H1 (cell line): ENCODE measurements around the gene DMXL1. TPM values are rescaled to one million over a fixed set of nuclear protein-coding genes. Genes with fewer than 3 reads are reported as not detected.

ENCODE experiments used
- CTCF ChIA-PET: fragments of 300-600 bp; sonication (Branson Sonifier 250); formaldehyde crosslinking; loops from one replicate; lab custom pipeline; 2021; ENCODE audit not compliant: partially characterized antibody; lab: Charles Lee
- POLR2A ChIA-PET: fragments of 300-600 bp; sonication (Branson Sonifier 250); formaldehyde crosslinking; loops from one replicate; lab custom pipeline; 2021; ENCODE audit warnings: inconsistent platforms; ENCODE audit not compliant: partially characterized antibody; lab: Charles Lee
- DNase-seq, 2 experiments: peaks; one replicate each; pipeline versions ENCODE4 v3.0.0 to v3.0.0-alpha.2; 2010 to 2022; ENCODE audit warnings: low spot score in 2 of 2, low read depth in 1 of 2, mixed read lengths in 1 of 2
- FAIRE-seq: peaks from 2 replicates; lab custom pipeline; 2011; peaks lifted over from hg19 to GRCh38; lab: Jason Lieb, UNC
- H2AFZ ChIP-seq: 2 replicates; pipeline ENCODE4 v1.8.1; 2012; ENCODE audit warnings: low read length, inconsistent platforms
- H2AK5ac ChIP-seq: 2 replicates; pipeline ENCODE4 v1.6.1; 2013; ENCODE audit warnings: low read depth, low read length
- H2BK120ac ChIP-seq: replicated peaks from 2 replicates; pipeline ENCODE3; 2013; ENCODE audit warnings: low read depth, low read length, inconsistent platforms
- H2BK12ac ChIP-seq: 2 replicates; pipeline ENCODE4 v1.6.1; 2013; ENCODE audit warnings: low read depth, low read length
- H2BK15ac ChIP-seq: 2 replicates; pipeline ENCODE4 v1.6.1; 2013; ENCODE audit warnings: low read length
- H2BK20ac ChIP-seq: 2 replicates; pipeline ENCODE4 v1.6.1; 2013; ENCODE audit warnings: low read length
- H2BK5ac ChIP-seq: 2 replicates; pipeline ENCODE4 v1.6.1; 2013; ENCODE audit warnings: low read depth, low read length
- H3K14ac ChIP-seq: 2 replicates; pipeline ENCODE4 v1.6.1; 2013; ENCODE audit warnings: inconsistent platforms; ENCODE audit not compliant: insufficient read length
- H3K18ac ChIP-seq: 2 replicates; pipeline ENCODE4 v1.6.1; 2013; ENCODE audit warnings: low read length; ENCODE audit errors: extremely low read depth
- H3K23ac ChIP-seq: 2 replicates; pipeline ENCODE4 v1.6.1; 2013; ENCODE audit warnings: inconsistent platforms; ENCODE audit not compliant: insufficient read length
- H3K23me2 ChIP-seq: 2 replicates; pipeline ENCODE4 v1.6.1; 2013; ENCODE audit warnings: low read depth, low read length
- H3K27ac ChIP-seq: 2 replicates; pipeline ENCODE4 v1.6.1; 2011; ENCODE audit warnings: low read depth, low read length, inconsistent platforms
- H3K27me3 ChIP-seq, 4 experiments: replicated peaks in 1 of 4; 1 replicate in 1 of 4; 2 replicates in 3 of 4; pipeline versions ENCODE4 v1.6.1 to v1.8.1; 2011 to 2013; ENCODE audit warnings: low read length in 3 of 4, mild to moderate bottlenecking in 3 of 4, inconsistent platforms in 2 of 4, mixed read lengths in 2 of 4, moderate library complexity in 1 of 4; ENCODE audit not compliant: control insufficient read depth in 3 of 4, insufficient read depth in 3 of 4; ENCODE audit errors: extremely low read depth in 1 of 4
- H3K36me3 ChIP-seq, 4 experiments: 2 replicates each; pipeline versions ENCODE4 v1.6.1 to v1.8.1; 2011 to 2013; ENCODE audit warnings: mild to moderate bottlenecking in 4 of 4, low read length in 3 of 4, moderate library complexity in 2 of 4, control low read depth in 1 of 4, inconsistent platforms in 1 of 4; ENCODE audit not compliant: insufficient read depth in 4 of 4, control insufficient read depth in 2 of 4
- H3K4ac ChIP-seq: replicated peaks from 2 replicates; pipeline ENCODE3; 2013; ENCODE audit warnings: low read length, low read depth, mixed read lengths, inconsistent platforms; ENCODE audit not compliant: insufficient read length
- H3K4me1 ChIP-seq, 4 experiments: replicated peaks in 1 of 4; 1 replicate in 1 of 4; 2 replicates in 3 of 4; pipeline versions ENCODE4 v1.6.1 to v1.8.1; 2011 to 2013; ENCODE audit warnings: low read length in 3 of 4, inconsistent platforms in 2 of 4, mixed read lengths in 1 of 4; ENCODE audit not compliant: insufficient read depth in 4 of 4, control insufficient read depth in 3 of 4
- H3K4me2 ChIP-seq, 2 experiments: 2 replicates each; pipeline versions ENCODE4 v1.6.1 to v1.8.1; 2011 to 2013; ENCODE audit warnings: low read depth in 2 of 2, low read length in 2 of 2, control low read depth in 1 of 2, inconsistent platforms in 1 of 2, mild to moderate bottlenecking in 1 of 2; ENCODE audit not compliant: insufficient read depth in 1 of 2
- H3K4me3 ChIP-seq, 4 experiments: fragments of 200-600, 300-600 bp in 1 of 4; sonication (generic), shearing (Covaris generic), sonication (Bioruptor Twin) in 1 of 4; 2 replicates each; pipeline versions ENCODE4 v1.5.1 to v1.8.1; 2011 to 2016; ENCODE audit warnings: low read length in 4 of 4, low read depth in 3 of 4, control low read depth in 2 of 4, inconsistent platforms in 2 of 4, mild to moderate bottlenecking in 2 of 4, mixed read lengths in 1 of 4, moderate library complexity in 1 of 4; ENCODE audit not compliant: insufficient read depth in 2 of 4; ENCODE audit errors: extremely low read depth in 1 of 4
- H3K56ac ChIP-seq: replicated peaks from 2 replicates; pipeline ENCODE3; 2013; ENCODE audit warnings: low read depth, mild to moderate bottlenecking, mixed read lengths, low read length, inconsistent platforms; ENCODE audit not compliant: insufficient read length
- H3K79me1 ChIP-seq: 2 replicates; pipeline ENCODE4 v1.6.1; 2013; ENCODE audit warnings: low read depth, low read length, control low read depth
- H3K79me2 ChIP-seq, 2 experiments: 2 replicates each; pipeline versions ENCODE4 v1.6.1 to v1.8.1; 2012 to 2013; ENCODE audit warnings: low read length in 2 of 2, mild to moderate bottlenecking in 2 of 2, inconsistent platforms in 1 of 2; ENCODE audit not compliant: insufficient read depth in 2 of 2, control insufficient read depth in 1 of 2
- H3K9ac ChIP-seq, 4 experiments: replicated peaks in 1 of 4; 1 replicate in 1 of 4; 2 replicates in 3 of 4; pipeline versions ENCODE4 v1.6.1 to v1.8.1; 2011 to 2013; ENCODE audit warnings: low read depth in 3 of 4, low read length in 3 of 4, control low read depth in 2 of 4, mild to moderate bottlenecking in 2 of 4, moderate library complexity in 2 of 4, inconsistent platforms in 1 of 4; ENCODE audit errors: extremely low read depth in 1 of 4
- H3K9me3 ChIP-seq, 2 experiments: 2 replicates each; pipeline versions ENCODE4 v1.6.1 to v1.8.1; 2012 to 2013; ENCODE audit warnings: mild to moderate bottlenecking in 2 of 2, moderate library complexity in 2 of 2, control low read depth in 1 of 2, inconsistent platforms in 1 of 2, low read depth in 1 of 2, low read length in 1 of 2, mixed read lengths in 1 of 2; ENCODE audit not compliant: insufficient read depth in 2 of 2
- H4K20me1 ChIP-seq, 2 experiments: replicated peaks in 1 of 2; 2 replicates each; pipeline versions ENCODE3 to v1.8.1; 2011 to 2013; ENCODE audit warnings: inconsistent platforms in 2 of 2, low read length in 2 of 2, mild to moderate bottlenecking in 1 of 2; ENCODE audit not compliant: insufficient read depth in 2 of 2, control insufficient read depth in 1 of 2
- H4K5ac ChIP-seq: 2 replicates; pipeline ENCODE4 v1.6.1; 2013; ENCODE audit warnings: low read length, low read depth, mixed read lengths, inconsistent platforms; ENCODE audit not compliant: insufficient read length
- H4K8ac ChIP-seq: 2 replicates; pipeline ENCODE4 v1.8.0; 2013; ENCODE audit warnings: mild to moderate bottlenecking, moderate library complexity, low read length, inconsistent platforms; ENCODE audit not compliant: insufficient read depth; ENCODE audit errors: extremely low read depth
- H4K91ac ChIP-seq: replicated peaks from 2 replicates; pipeline ENCODE3; 2013; ENCODE audit warnings: low read length, mixed read lengths, inconsistent platforms; ENCODE audit not compliant: insufficient read length
- CTBP2 ChIP-seq: IDR thresholded peaks from 2 replicates; pipeline ENCODE4 v1.7.0; 2011; ENCODE audit warnings: borderline replicate concordance, mild to moderate bottlenecking, moderate library complexity, mixed read lengths, low read length; ENCODE audit not compliant: insufficient read depth, insufficient read length
- EP300 ChIP-seq, 2 experiments: IDR thresholded peaks; 1 replicate in 1 of 2; 2 replicates in 1 of 2; pipeline ENCODE4 v1.6.1; 2011 to 2012; ENCODE audit warnings: low read depth in 2 of 2, low read length in 2 of 2, mild to moderate bottlenecking in 2 of 2, borderline replicate concordance in 1 of 2, inconsistent platforms in 1 of 2, moderate library complexity in 1 of 2
- SIRT6 ChIP-seq: IDR thresholded peaks from one replicate; pipeline ENCODE4 v1.7.1; 2012; ENCODE audit warnings: low read length, inconsistent platforms
- SIX5 ChIP-seq: IDR thresholded peaks from 2 replicates; pipeline ENCODE4 v1.6.1; 2011; ENCODE audit warnings: mild to moderate bottlenecking, low read depth, low read length
- SP4 ChIP-seq: IDR thresholded peaks from 2 replicates; pipeline ENCODE4 v1.6.1; 2012; ENCODE audit warnings: low read length, inconsistent platforms
- WGBS, 2 experiments: shearing (Covaris generic) in 1 of 2; methylation state at CpG; one replicate each; pipeline versions ENCODE4 v1.1.6 to v1.1.7; 2013 to 2015; ENCODE audit warnings: low lambda C conversion rate in 2 of 2, mixed read lengths in 2 of 2, inconsistent platforms in 1 of 2, low coverage in 1 of 2, missing lambda C conversion rate in 1 of 2; ENCODE audit not compliant: insufficient replicate concordance in 2 of 2, insufficient coverage in 1 of 2, insufficient read length in 1 of 2; ENCODE audit errors: extremely low coverage in 1 of 2, missing lambda C conversion rate in 1 of 2; 5-methylcytosine and 5-hydroxymethylcytosine counted together
- polyA plus RNA-seq, 7 experiments: library from polyadenylated mRNA; depleted of rRNA in 3 of 7; stranded (reverse) in 5 of 7; unstranded in 2 of 7; fragments of >200 nt in 5 of 7; fragments of 200-250 nt in 2 of 7; gene quantifications; 1 replicate in 5 of 7; 2 replicates in 1 of 7; 4 replicates in 1 of 7; pipeline versions ENCODE4 v1.2.1 to v1.2.3, GENCODE V29; 2011 to 2013; ENCODE audit warnings: missing spikeins in 2 of 7, mixed read lengths in 2 of 7
- total RNA-seq: library from RNA; stranded (reverse); fragmentation: NEBNext Ultra II Directional; extraction: Animal tissue kit (Norgen Biotek cat#: 25700); gene quantifications from 2 replicates; pipeline ENCODE4 v1.2.1, GENCODE V29; 2021

The DMXL1 gene
- total and polyA plus RNA-seq, 2 of the 8 experiments (the other 6 are each of a cell fraction or from before 2014, with no cell fraction given), result 10.1 to 43.9 TPM

DNA sequence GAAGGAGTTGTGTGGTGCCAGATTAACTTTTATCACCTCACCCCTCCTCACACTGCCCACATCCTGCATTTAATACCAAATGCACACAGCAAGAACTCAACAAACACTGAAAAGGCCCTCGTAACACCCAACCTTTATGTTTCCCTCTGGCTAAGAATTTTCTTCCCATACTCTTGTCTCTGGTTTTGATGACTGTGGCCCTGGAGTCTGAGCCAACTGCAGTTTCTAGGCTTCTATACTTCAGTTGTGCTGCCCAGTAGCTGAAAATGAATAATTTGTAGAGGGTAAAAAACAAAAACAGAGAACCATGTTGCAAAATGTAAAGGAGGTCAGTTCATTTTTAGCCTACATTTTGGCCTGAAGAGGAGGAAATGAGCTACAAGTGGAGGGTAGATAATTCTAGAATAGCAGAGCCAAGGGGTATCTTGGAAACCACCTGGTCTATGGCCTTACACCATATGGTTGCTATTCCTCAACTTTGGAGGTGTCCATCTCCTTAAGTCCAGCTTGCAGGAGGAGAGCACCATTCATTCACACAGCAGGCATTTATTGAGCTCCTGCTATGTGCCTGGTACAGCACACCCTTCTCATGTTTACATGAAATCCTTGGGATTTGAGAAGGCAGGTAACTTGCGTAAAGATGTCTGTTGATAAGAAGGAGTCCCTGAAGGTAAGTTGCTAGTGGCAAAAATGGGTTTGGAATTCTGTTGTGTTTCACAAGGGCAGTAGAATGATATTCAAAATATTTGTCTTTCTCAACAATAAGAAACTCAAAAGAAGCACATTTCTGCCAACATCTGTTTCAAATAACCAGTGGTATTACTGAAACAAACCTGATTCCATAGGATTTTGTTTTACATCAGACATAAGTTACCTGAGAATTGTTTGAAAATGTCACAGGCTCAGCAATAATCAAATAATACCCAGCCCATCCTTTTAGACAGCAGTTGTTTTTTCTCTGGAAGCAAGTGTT is 201.2 kb downstream of the DMXL1 start:
- Histone ChIP-seq H4K20me1 (peaks cover 0 to 5% of the 10 kb centered on the region in 2 experiments), H2BK120ac (no peak overlapping the region), H3K4ac (no peak overlapping the region), H3K9me3 (no peaks in the 10 kb centered on the region), H2BK20ac (no peak overlapping the region), H4K5ac (no peak overlapping the region), H3K23me2 (peaks cover 9% of the 10 kb centered on the region), H3K79me1 (peaks cover 9% of the 10 kb centered on the region; the same call in 1 of the 2 replicates), H4K8ac (no peak overlapping the region), H4K91ac (no peak overlapping the region), H2AK5ac (no peak overlapping the region), H2BK12ac (no peak overlapping the region), H3K23ac (no peak overlapping the region), H3K4me3 (no peak overlapping the region), H3K56ac (no peak overlapping the region), H2BK5ac (no peak overlapping the region), H3K27ac (no peak overlapping the region), H3K9ac (no peak overlapping the region), H2AFZ (no peak overlapping the region), H3K4me2 (no peak overlapping the region), H3K18ac (no peak overlapping the region), H3K27me3 (peaks cover 0 to 1% (median 0%) of the 10 kb centered on the region in 4 experiments; a peak in 2 of 7 replicates), H3K36me3 (no peaks in the 10 kb centered on the region), H3K14ac (no peak overlapping the region), H2BK15ac (no peak overlapping the region), H3K79me2 (0 out of 4 replicates have a peak, but pooled peaks cover 0 to 7% of the 10 kb centered on the region in 2 experiments), H3K4me1 (peaks cover 0 to 3% (median 2%) of the 10 kb centered on the region in 4 experiments; a peak in 3 of 7 replicates)
- CTCF ChIA-PET, result interaction anchor here (0.6 to 2.8 kb wide), 9 partner anchors 8 to 384 kb away, joined by 3 to 15 read pairs (median 3); partner anchors contain the start of gene DTWD2
- FAIRE-seq (no peak), DNase-seq (no peak)
- 97% methylated on average over 2 of the region's 2 CpGs; no CpG with 5 or more reads in 1 of the 2 experiments for WGBS, 2 experiments
- POLR2A ChIA-PET, result no interaction called here
- TF ChIP-seq CTBP2 (no peak), SIRT6 (no peak), EP300 (IDR thresholded peaks at IDR 0.05; ENCODE audit: borderline replicate concordance in 1 of 2, low read depth in 2 of 2, low read length in 2 of 2) (no peak), SIX5 (no peak), SP4 (no peak)
